ENCODE results near the gene MAPKAP1. TPM values are rescaled to one million over a fixed set of nuclear protein-coding genes. Genes with fewer than 3 reads are reported as not detected.

Gene MAPKAP1
- total RNA-seq, 4 donors from 2014 or later: 59.0 to 98.2 (median 70.9) TPM

DNA sequence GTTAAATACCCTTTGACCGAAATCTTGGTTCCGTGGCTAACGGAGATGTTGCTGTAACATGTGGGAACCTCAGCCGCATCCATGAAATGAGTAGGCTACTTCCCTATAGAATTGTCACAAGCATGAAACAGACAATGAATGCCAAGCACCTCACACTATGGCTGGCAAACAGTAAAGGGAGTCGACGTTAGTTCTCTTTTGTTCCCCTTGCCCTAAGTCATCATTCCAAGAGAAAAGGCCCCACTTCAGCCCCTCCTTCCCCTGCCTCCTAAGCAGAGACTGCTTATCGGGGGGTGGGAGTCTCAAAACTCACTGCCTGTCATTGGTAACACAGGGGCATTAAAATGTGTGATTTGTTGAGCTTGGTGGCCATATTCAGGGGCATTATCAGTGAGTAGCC, 159.6 kb downstream of the MAPKAP1 start:
- no peak overlapping the region for H3K4me3 ChIP-seq
- DNase-seq: no peak
- peaks cover 0 to 4% (median 0%) of the 10 kb centered on the region in 4 donors for H3K4me1 ChIP-seq
- no peaks in the 10 kb centered on the region for H3K27me3 ChIP-seq
- no peak overlapping the region for H3K27ac ChIP-seq
- no peaks in the 10 kb centered on the region for H3K9me3 ChIP-seq
- TF ChIP-seq, protein P1, sequence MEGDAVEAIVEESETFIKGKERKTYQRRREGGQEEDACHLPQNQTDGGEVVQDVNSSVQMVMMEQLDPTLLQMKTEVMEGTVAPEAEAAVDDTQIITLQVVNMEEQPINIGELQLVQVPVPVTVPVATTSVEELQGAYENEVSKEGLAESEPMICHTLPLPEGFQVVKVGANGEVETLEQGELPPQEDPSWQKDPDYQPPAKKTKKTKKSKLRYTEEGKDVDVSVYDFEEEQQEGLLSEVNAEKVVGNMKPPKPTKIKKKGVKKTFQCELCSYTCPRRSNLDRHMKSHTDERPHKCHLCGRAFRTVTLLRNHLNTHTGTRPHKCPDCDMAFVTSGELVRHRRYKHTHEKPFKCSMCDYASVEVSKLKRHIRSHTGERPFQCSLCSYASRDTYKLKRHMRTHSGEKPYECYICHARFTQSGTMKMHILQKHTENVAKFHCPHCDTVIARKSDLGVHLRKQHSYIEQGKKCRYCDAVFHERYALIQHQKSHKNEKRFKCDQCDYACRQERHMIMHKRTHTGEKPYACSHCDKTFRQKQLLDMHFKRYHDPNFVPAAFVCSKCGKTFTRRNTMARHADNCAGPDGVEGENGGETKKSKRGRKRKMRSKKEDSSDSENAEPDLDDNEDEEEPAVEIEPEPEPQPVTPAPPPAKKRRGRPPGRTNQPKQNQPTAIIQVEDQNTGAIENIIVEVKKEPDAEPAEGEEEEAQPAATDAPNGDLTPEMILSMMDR (IDR thresholded peaks at IDR 0.05): no peak
- TF ChIP-seq POLR2A (IDR thresholded peaks at IDR 0.05): no peak
- H3K36me3 ChIP-seq: no peaks in the 10 kb centered on the region

DNA sequence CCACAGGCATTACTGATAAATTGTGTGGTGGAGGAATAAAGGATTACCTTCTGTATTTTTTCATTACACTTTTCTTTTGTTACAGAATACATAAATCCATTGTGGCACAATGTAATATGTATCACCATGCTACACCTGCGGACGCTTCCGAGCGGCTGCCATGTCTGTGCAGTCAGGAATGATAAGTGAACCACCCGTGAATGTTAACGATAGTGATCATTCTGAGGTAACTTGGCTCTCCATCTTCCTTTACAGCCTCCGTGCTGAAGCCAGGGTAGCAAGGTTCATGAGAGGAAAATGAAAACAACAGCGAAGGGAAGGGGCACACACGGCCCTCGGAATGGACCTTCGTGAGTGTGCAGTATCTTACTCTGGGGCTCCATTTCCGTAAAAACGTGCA, 161.2 kb downstream of the MAPKAP1 start:
- DNase-seq: no peak
- no peaks in the 10 kb centered on the region for H3K36me3 ChIP-seq
- H3K27me3 ChIP-seq: no peaks in the 10 kb centered on the region
- no peak overlapping the region for H3K4me3 ChIP-seq
- H3K27ac ChIP-seq: no peak overlapping the region
- H3K4me1 ChIP-seq: no peaks in the 10 kb centered on the region
- H3K9me3 ChIP-seq: no peaks in the 10 kb centered on the region
- no peak for TF ChIP-seq POLR2A (IDR thresholded peaks at IDR 0.05)
- TF ChIP-seq, protein P1 (IDR thresholded peaks at IDR 0.05): no peak

- Histone ChIP-seq H3K4me3 (no peak overlapping the region), H3K9me3 (no peaks in the 10 kb centered on the region), H3K27ac (peak overlapping the region in 1 of 4 donors; percentile 34), H3K27me3 (no peaks in the 10 kb centered on the region), H3K4me1 (no peaks in the 10 kb centered on the region), H3K36me3 (no peaks in the 10 kb centered on the region)
- TF ChIP-seq POLR2A (IDR thresholded peaks at IDR 0.05): no peak
- TF ChIP-seq, protein P1 (IDR thresholded peaks at IDR 0.05): no peak
- DNase-seq: no peak
Measured at GRCh38 chr9:125544988-125545651, 161.9 kb downstream of the MAPKAP1 start.

DNA sequence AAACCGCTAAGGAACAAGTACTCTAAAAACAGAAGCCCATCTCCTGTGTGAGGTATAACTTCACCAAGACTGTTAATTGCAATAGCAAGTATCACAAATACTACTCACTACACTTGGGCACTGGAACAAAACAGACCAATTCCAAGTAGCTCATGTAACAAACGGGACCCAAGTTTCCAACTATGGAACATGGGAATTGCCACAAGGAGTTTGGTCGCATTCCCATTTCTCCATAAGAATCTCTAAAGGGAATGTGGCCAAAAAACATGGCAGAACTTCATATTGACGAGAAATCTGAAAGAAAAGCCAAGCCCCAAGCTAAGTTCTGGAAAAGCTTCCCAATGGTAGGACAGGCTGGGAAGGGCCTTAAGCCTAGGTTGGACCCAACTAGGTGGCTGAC, 162.5 kb downstream of the MAPKAP1 start:
- TF ChIP-seq, protein P1 (IDR thresholded peaks at IDR 0.05): no peak
- no peaks in the 10 kb centered on the region for H3K36me3 ChIP-seq
- DNase-seq: no peak
- peak overlapping the region in 1 of 4 donors; percentile 34 for H3K27ac ChIP-seq
- no peaks in the 10 kb centered on the region for H3K27me3 ChIP-seq
- no peaks in the 10 kb centered on the region for H3K9me3 ChIP-seq
- no peak overlapping the region for H3K4me3 ChIP-seq
- no peaks in the 10 kb centered on the region for H3K4me1 ChIP-seq

- H3K27ac ChIP-seq: no peak overlapping the region
Measured at GRCh38 chr9:125541840-125542243, 165.2 kb downstream of the MAPKAP1 start.

More at GRCh38 chr9:125541840-125542243, 165.2 kb downstream of the MAPKAP1 start:
- DNase-seq: no peak
- no peak overlapping the region for H3K4me3 ChIP-seq
- no peaks in the 10 kb centered on the region for H3K9me3 ChIP-seq
- TF ChIP-seq, protein P1 (IDR thresholded peaks at IDR 0.05): no peak
- TF ChIP-seq POLR2A (IDR thresholded peaks at IDR 0.05): no peak
- no peaks in the 10 kb centered on the region for H3K27me3 ChIP-seq
- H3K36me3 ChIP-seq: no peaks in the 10 kb centered on the region
- H3K4me1 ChIP-seq: peaks cover 0 to 11% (median 0%) of the 10 kb centered on the region in 4 donors

All from Peyer's patch (tissue), 4 donors.